Ishikawa (cell line): Measurements from ENCODE around the gene C5orf52.

ENCODE experiments used
- CEBPB ChIP-seq: IDR thresholded peaks from 2 replicates; pipeline ENCODE4 v1.6.1; 2012
- CREB1 ChIP-seq: IDR thresholded peaks from 2 replicates; pipeline ENCODE4 v1.6.1; 2012; ENCODE audit warnings: low read depth
- EP300 ChIP-seq: IDR thresholded peaks from 2 replicates; pipeline ENCODE4 v1.6.1; 2012; ENCODE audit warnings: borderline replicate concordance
- FOXM1 ChIP-seq: IDR thresholded peaks from 2 replicates; pipeline ENCODE4 v1.6.1; 2012; ENCODE audit warnings: low read depth, borderline replicate concordance
- NFIC ChIP-seq: IDR thresholded peaks from 2 replicates; pipeline ENCODE4 v1.6.1; 2012
- TAF1 ChIP-seq: IDR thresholded peaks from 2 replicates; pipeline ENCODE4 v1.6.1; 2012; ENCODE audit warnings: low read depth, mild to moderate bottlenecking
- TEAD4 ChIP-seq: IDR thresholded peaks from 2 replicates; pipeline ENCODE4 v1.6.1; 2012
- YY1 ChIP-seq: IDR thresholded peaks from 2 replicates; pipeline ENCODE4 v1.6.1; 2012; ENCODE audit warnings: low read depth
- ZBTB7A ChIP-seq: IDR thresholded peaks from 2 replicates; pipeline ENCODE4 v1.6.1; 2012; ENCODE audit warnings: low read depth
- TF ChIP-seq, protein P1 (sequence below): IDR thresholded peaks from 2 replicates; pipeline ENCODE4 v1.6.1; 2012
- TF ChIP-seq, protein P2 (sequence below): IDR thresholded peaks from 2 replicates; pipeline ENCODE4 v1.6.1; 2012

DNA sequence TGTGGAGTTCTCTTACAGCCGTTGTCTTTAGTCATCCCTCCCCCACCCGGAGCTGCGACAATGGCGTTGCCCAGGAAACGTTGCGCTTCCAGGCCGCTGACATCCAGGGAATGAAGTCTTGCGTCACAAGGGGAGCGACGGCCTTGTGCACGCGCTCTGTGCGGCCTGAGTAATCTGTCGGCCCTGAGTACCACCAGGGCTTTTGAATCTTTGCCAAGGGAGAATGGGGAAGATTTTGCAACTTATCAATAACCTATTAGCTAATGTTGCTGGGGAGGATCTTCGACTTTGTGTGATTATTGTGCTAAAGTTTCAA lies 19.0 kb upstream of the C5orf52 start, which contains the start of gene SOX30:
- TF ChIP-seq EP300 = no peak
- TF ChIP-seq CEBPB = no peak
- no peak for TF ChIP-seq NFIC
- no peak for TF ChIP-seq TEAD4
- TF ChIP-seq ZBTB7A = no peak
- no peak for TF ChIP-seq YY1
- TF ChIP-seq, protein P1, sequence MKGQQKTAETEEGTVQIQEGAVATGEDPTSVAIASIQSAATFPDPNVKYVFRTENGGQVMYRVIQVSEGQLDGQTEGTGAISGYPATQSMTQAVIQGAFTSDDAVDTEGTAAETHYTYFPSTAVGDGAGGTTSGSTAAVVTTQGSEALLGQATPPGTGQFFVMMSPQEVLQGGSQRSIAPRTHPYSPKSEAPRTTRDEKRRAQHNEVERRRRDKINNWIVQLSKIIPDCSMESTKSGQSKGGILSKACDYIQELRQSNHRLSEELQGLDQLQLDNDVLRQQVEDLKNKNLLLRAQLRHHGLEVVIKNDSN = no peak
- no peak for TF ChIP-seq TAF1
- TF ChIP-seq, protein P2, sequence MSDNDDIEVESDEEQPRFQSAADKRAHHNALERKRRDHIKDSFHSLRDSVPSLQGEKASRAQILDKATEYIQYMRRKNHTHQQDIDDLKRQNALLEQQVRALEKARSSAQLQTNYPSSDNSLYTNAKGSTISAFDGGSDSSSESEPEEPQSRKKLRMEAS = no peak
- no peak for TF ChIP-seq FOXM1
- TF ChIP-seq CREB1 = no peak
